Measurements from ENCODE around the gene SLC2A9.
"Not testable (repeated sequence)": the region's sequence is repeated elsewhere in the genome, so short reads cannot be mapped to it uniquely, and the experiment has no call there.

Gene SLC2A9

GRCh38 chr4:9996319-9997110 lies 24.8 kb downstream of the SLC2A9 start:
- no peak for DNase-seq

GRCh38 chr4:9994246-9994847 lies 26.9 kb downstream of the SLC2A9 start:
- DNase-seq = no peak

GRCh38 chr4:9989918-9990635 lies 31.2 kb downstream of the SLC2A9 start:
- DNase-seq = no peak

- DNase-seq = no peak
These were observed 32.4 kb downstream of the SLC2A9 start for GRCh38 chr4:9988933-9989332.

- DNase-seq = no peak
These were observed 32.9 kb downstream of the SLC2A9 start for GRCh38 chr4:9988363-9988749.

- DNase-seq = no peak
These were observed 33.4 kb downstream of the SLC2A9 start for GRCh38 chr4:9987749-9988362.

- DNase-seq = no peak
These were observed 36.7 kb downstream of the SLC2A9 start for GRCh38 chr4:9984621-9985020.

- DNase-seq = no peak
These were observed 38.1 kb downstream of the SLC2A9 start for GRCh38 chr4:9983211-9983610.

- DNase-seq = not testable (repeated sequence)
These were observed 39.4 kb downstream of the SLC2A9 start for GRCh38 chr4:9981899-9982298.

GRCh38 chr4:9980898-9981297 lies 40.4 kb downstream of the SLC2A9 start:
- no peak for DNase-seq

- no peak for DNase-seq
These were observed 42.1 kb downstream of the SLC2A9 start for GRCh38 chr4:9979101-9979701.

- DNase-seq = no peak
These were observed 43.7 kb downstream of the SLC2A9 start for GRCh38 chr4:9977518-9978031.

GRCh38 chr4:9976781-9977180 lies 44.5 kb downstream of the SLC2A9 start:
- DNase-seq = no peak

- no peak for DNase-seq
These were observed 45.0 kb downstream of the SLC2A9 start for GRCh38 chr4:9976293-9976692.

- DNase-seq = no peak
These were observed 49.6 kb downstream of the SLC2A9 start for GRCh38 chr4:9971711-9972110.

- DNase-seq = no peak
These were observed 50.8 kb downstream of the SLC2A9 start for GRCh38 chr4:9970399-9971011.

GRCh38 chr4:9969526-9970398 lies 51.5 kb downstream of the SLC2A9 start:
- no peak for DNase-seq

- DNase-seq = no peak
These were observed 52.8 kb downstream of the SLC2A9 start for GRCh38 chr4:9968472-9968871.

GRCh38 chr4:9964879-9965278 lies 56.4 kb downstream of the SLC2A9 start:
- DNase-seq = no peak

- no peak for DNase-seq
These were observed 58.0 kb downstream of the SLC2A9 start for GRCh38 chr4:9963328-9963727.

Data from C1 segment of cervical spinal cord (tissue), 14 donors.